ENCODE measurements around the gene CTIF.

Gene CTIF

DNA sequence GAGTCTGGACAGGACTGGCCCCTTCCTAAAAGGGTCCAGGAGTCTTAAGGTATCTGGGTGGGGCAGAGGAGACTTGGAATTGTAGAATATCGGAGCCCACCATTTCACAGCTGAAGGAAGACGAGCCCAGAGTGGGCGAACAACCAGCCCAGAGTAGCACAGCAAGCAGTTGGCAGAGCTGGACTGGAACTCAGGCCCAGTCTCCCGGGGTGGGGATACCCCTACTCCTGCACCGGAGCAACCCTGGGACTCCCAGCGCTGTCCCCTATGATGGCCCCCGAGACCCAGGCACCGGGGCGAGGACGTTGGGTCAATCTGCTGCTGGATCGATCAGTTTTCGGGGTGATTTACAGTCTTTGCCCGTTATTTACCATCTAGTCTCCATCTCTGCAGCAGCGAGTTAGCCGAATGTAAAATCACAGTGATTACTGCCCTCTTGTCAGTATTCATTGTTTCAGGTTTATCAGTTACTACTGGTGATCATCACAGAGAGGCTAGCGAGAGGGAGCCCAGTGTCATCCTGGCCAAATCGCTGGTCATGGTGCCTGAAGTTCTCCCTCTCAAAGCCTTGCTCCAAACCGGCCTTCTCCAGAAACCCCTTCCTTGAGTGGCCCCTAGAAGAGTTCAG, 336.6 kb downstream of the CTIF start:
- DNase-seq (ENCODE audit: low read depth in 1 of 2, low spot score in 1 of 2) = no peak

DNA sequence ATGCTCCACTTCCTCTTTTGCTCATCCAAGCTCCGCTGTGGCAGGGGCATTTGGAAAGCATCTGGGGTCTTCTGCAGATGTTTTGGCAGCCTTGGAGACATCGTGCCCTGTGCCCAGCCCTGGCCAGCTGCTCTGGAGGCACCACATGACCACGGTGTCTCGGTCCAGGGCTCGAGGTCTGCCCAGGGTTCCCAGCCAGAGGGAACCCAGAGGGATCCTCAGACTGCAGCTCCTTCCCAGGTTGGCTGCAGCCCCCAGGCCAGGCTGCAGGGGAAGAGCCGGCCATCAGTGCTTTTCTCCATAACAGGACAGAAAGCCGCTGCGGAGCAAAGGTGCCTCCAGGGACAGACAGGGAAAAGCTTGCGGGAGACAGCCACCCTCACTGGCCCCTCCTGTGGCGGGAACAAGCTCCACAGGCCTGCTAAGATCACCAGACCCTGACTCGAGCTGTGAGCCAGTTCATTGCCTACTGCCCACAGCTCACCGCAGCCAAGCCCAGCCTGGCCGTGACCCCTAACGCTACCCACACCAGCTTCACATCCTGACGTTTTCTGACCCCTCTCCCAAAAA, 337.2 kb downstream of the CTIF start:
- DNase-seq (ENCODE audit: low read depth in 1 of 2, low spot score in 1 of 2) = no peak

DNA sequence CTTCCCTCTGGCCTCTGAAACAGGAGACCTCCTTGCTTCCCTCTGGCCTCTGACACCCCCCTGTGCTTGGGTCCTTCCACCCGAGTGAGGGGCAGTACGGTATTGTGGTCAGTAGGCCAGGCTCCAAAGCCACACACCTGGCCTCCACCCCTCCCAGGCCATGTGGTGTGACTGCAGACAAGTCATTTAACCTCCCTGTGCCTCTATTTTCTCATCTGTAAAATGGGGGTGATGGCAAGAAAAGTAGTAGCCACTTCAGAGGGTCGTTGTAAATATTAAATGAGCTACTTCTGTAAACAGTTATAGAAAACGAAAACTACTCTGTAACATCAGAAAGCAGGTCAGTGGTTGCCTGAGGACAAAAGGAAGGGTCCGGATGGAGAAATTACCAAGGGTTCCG, 337.8 kb downstream of the CTIF start:
- DNase-seq (ENCODE audit: low read depth in 1 of 2, low spot score in 1 of 2) = no peak

DNA sequence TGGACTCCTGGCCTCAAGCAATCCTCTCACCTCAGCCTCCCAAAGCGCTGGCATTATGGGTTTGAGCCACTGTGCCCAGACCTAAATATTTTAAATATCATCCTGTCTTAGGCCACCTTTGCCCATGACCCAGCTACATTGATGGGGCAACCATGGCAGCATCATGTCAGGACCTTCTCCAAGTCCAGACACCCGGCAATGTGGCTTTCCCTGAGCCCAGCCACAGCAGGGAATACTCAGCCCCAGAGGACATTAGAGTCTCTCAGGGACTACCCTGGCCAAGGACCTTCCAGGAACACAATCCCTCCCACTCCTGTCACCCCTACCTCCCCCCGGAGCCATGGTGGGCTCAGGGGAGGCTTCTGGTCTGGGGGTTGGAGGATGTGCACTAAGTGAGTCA, 339.1 kb downstream of the CTIF start:
- DNase-seq (ENCODE audit: low read depth in 1 of 2, low spot score in 1 of 2) = no peak

DNA sequence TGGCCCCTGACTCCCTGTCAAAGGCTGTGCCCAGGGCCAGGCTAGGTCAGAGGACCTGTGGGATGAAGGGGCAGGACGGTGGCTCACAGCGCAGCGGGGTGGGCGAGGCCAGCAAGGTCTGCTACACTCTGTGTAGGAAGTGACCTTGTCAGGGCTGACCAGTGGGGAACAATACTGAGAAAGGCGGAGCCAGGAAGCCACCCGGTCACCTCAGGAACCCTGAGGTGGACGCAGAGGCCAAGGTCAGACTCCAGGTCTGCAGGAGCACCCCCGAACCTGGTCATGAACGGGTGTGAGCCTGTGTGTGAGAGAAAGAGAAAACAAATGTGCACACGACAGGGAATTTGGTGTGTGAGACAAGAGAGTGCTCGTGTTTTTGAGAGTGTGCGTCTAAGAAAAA, 339.6 kb downstream of the CTIF start:
- DNase-seq (ENCODE audit: low read depth in 1 of 2, low spot score in 1 of 2) = no peak

DNA sequence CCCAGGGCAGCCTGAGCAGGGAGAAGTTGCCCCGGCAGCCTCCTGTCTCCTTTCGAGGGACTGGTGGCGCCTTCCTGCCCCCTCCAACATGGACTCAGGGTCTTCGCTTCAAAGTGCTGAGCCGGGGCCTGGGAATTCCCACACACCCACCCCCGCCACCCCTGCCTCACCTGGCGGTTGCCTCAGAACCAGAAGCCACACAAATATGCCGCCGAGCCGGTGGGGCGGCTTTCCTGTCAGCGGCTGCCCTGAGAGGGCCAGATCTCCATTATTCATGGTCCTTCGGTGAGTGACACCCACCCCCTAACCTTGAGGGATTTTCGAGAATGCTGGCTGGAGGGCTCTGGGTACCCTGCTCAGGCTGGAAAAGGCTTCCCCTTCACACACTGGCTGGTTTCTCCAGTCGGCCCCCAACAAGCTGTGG, 340.2 kb downstream of the CTIF start:
- DNase-seq (ENCODE audit: low read depth in 1 of 2, low spot score in 1 of 2) = no peak

GRCh38 chr18:48880931-48881330, 342.1 kb downstream of the CTIF start:
- DNase-seq (ENCODE audit: low read depth in 1 of 2, low spot score in 1 of 2) = no peak

DNA sequence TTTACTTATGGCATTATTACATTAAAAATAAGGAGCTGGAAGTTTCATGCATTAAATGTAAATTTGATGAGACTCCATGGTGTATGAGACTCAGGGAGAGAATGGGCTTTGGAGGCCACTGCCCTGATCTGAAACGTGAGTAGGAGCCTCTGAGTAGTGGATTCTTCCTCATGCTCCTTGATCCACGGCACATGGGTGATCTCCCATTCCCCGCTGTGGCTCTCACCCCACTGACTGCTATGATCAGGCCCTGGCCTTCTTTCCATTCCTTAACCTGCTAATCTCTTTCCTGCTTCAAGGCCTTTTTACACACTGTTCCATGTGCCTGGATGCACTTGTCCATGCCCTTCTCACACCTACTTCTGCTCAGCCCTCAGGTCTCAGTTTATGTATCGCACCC, 343.5 kb downstream of the CTIF start:
- no peak for DNase-seq (ENCODE audit: low read depth in 1 of 2, low spot score in 1 of 2)

DNA sequence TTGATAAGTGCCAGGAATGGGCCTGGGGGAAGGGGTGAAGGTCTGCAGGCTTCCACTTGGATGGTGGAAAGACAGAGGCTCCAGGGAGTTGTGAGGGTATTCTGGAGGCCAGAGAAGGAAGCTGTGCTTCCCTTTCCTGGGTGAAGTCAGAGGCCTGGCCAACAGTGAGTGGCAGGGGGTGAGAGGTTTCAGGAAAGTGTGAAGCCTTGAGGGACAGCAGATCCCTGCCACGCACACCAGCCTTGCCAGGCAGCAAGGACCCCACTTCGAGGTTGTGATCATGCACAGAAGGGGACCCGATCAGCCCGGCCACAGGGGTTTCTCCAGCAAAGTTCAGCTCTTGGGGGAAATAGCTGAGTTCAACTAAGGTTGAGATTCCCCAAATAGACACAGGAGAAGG, 345.5 kb downstream of the CTIF start:
- no peak for DNase-seq (ENCODE audit: low read depth in 1 of 2, low spot score in 1 of 2)

GRCh38 chr18:48884771-48885170, 345.9 kb downstream of the CTIF start:
- DNase-seq (ENCODE audit: low read depth in 1 of 2, low spot score in 1 of 2) = no peak

DNA sequence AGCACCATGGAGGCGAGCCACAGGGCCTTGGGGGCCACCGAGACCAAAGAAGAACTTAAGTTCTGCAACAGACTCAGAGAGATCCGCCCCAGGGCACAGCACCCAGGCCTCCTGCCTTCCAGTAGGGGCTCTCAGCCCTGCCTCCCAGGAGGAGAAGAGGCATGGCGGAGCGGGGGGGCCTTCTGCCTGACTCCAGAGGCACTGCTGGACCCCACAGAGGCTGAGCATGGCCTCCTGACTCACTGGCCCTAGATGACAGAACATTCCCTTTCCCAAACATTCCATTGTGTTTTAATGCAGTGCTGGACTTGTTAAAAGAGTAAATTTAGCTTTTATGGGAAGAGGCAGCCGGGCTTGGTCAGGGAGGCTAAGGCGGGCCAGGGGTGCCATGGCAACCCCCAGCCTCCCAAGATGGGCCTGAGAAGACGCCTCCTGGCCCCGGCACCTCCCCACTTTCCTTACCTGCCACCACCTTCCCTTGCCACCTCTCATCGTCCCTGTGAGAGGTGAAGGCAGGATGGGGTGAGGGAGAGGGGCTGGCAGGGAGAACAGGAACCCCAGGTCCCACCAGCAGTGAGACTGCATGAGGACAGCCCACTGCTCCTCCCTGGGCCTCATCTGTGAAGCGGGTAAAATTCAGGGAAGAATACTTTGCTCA, 346.6 kb downstream of the CTIF start:
- no peak for DNase-seq (ENCODE audit: low read depth in 1 of 2, low spot score in 1 of 2)

DNA sequence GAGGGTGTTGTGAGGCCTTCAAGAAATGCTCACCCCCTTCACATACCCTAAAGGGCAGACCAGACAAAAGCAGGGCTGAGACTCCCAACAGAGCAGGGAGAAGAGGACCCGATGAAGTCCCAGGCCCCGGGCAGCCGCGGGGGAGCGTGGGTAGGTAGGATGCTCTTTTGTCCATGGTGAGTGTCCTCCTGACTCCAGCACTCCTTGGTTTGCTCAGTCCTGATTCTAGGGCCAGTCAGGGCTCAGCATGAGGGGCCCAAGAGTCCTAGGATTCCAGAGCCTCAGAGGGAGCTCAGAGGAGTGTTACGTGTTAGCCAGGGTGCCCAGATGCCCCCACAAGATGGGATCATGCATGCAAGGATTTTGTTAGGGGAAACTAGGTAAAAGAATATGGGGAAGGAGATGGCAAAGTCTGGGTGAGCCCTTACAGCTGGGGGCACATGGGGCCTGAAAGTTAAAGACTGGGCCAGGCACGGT, 347.1 kb downstream of the CTIF start:
- DNase-seq (ENCODE audit: low read depth in 1 of 2, low spot score in 1 of 2) = no peak

- no peak for DNase-seq (ENCODE audit: low read depth in 1 of 2, low spot score in 1 of 2)
Measured at GRCh38 chr18:48886520-48887293, 347.9 kb downstream of the CTIF start.

DNA sequence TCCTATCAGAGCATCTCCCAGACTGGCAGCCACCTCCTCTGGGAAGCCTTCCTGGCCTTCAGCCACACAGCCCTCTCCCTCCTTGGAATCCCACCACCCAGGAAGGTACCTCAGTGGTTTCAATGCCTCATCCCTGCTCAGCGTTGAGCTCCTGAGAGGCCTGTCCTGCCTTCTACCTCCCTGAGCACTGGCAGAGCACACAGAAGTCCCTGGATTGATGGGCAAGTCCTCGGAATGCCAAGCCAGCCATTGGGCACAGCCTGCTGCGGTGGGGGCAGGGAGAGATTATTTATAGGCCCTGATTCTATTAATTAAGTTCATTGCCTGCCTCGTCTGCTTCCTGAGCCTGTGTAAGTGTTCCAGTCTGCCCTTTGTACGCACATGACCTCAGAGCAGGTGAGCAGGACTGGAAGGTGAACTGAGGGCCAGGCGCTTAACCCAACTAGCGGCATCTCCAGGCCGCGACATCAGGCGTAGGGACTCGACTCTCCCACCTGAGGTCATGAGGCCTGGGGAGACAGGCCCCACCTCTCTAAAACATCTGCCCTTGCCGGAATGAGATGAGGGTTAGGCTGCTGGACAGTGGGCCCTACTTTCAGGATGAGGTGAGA, 348.6 kb downstream of the CTIF start:
- no peak for DNase-seq (ENCODE audit: low read depth in 1 of 2, low spot score in 1 of 2)

GRCh38 chr18:48887905-48888772, 349.3 kb downstream of the CTIF start:
- DNase-seq (ENCODE audit: low read depth in 1 of 2, low spot score in 1 of 2) = no peak

GRCh38 chr18:48888773-48889080, 349.9 kb downstream of the CTIF start:
- DNase-seq (ENCODE audit: low read depth in 1 of 2, low spot score in 1 of 2) = no peak

DNA sequence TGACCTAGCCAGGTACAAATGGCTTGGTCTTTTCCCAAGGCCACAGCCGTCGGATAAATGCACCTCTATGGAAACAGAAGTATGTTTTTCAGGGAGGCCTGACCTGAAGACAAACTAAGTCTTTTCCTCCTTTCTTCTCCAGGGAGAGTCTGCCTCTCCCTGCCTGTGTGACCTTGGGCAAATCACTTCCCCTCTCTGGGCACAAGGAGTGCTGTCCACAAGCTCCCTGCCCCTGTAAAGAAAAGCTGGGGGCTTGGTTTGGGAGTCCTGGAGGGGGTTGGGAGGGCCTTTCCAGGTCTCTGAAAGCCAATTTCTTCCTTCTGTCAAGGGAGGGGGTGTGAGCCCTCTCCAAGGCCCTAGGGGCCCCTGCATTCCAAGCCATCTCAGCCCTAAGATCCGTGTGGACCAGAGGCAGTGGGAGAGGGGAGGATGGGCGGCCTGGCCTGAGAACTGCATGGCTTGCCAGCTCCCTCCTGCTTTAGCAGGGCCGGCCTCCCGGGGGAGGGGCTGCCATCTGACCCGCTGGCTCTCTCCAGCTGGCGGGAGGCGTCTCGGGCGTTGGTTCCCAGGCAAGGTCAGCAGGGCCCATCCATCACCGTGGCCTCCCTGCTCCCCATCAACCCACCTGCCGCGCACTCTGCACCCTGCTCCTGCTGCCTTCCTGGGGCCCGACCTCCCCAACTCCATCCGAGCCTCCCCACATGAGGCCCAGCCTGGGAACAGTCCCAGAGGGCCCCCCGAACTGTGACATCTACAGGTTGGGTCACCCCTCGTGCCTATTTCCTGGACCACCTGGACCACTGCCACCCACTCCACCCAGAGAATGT, 350.5 kb downstream of the CTIF start:
- DNase-seq (ENCODE audit: low read depth in 1 of 2, low spot score in 1 of 2) = no peak

GRCh38 chr18:48889981-48890762, 351.3 kb downstream of the CTIF start:
- no peak for DNase-seq (ENCODE audit: low read depth in 1 of 2, low spot score in 1 of 2)

- DNase-seq (ENCODE audit: low read depth in 1 of 2, low spot score in 1 of 2) = no peak
Measured at GRCh38 chr18:48891721-48892120, 352.9 kb downstream of the CTIF start.
